ENCODE data around the gene HSDL2.

The HSDL2 gene

GRCh38 chr9:112396416-112396815 is 16.5 kb downstream of the HSDL2 start:
- Histone ChIP-seq H3K9me3 (ENCODE audit: severe bottlenecking) (no peaks in the 10 kb centered on the region), H3K4me1 (ENCODE audit: insufficient read depth, poor library complexity, severe bottlenecking) (no peaks in the 10 kb centered on the region), H3K27ac (ENCODE audit: poor library complexity, severe bottlenecking) (no peak overlapping the region), H3K27me3 (ENCODE audit: insufficient read depth, poor library complexity, severe bottlenecking) (no peaks in the 10 kb centered on the region), H3K4me3 (ENCODE audit: severe bottlenecking) (no peak overlapping the region), H3K36me3 (ENCODE audit: low read depth) (no peaks in the 10 kb centered on the region; the same call in 1 of the 2 replicates)
- ATAC-seq (ENCODE audit: low read depth) (no peak), DNase-seq (ENCODE audit: low spot score) (no peak)
- TF ChIP-seq CTCF (IDR thresholded peaks at IDR 0.05; ENCODE audit: poor library complexity, severe bottlenecking): no peak

GRCh38 chr9:112396872-112397271 is 17.0 kb downstream of the HSDL2 start:
- no peak for DNase-seq (ENCODE audit: low spot score)
- no peak overlapping the region for H3K27ac ChIP-seq (ENCODE audit: poor library complexity, severe bottlenecking)
- no peak for TF ChIP-seq CTCF (IDR thresholded peaks at IDR 0.05; ENCODE audit: poor library complexity, severe bottlenecking)

GRCh38 chr9:112401175-112401815 is 21.4 kb downstream of the HSDL2 start:
- Histone ChIP-seq H3K4me1 (ENCODE audit: insufficient read depth, poor library complexity, severe bottlenecking) (no peaks in the 10 kb centered on the region), H3K9me3 (ENCODE audit: severe bottlenecking) (no peaks in the 10 kb centered on the region), H3K27me3 (ENCODE audit: insufficient read depth, poor library complexity, severe bottlenecking) (no peaks in the 10 kb centered on the region), H3K36me3 (ENCODE audit: low read depth) (peaks cover 7% of the 10 kb centered on the region), H3K4me3 (ENCODE audit: severe bottlenecking) (no peak overlapping the region), H3K27ac (ENCODE audit: poor library complexity, severe bottlenecking) (no peak overlapping the region)
- no peak for TF ChIP-seq CTCF (IDR thresholded peaks at IDR 0.05; ENCODE audit: poor library complexity, severe bottlenecking)
- DNase-seq (ENCODE audit: low spot score) (no peak), ATAC-seq (ENCODE audit: low read depth) (no peak)

More at GRCh38 chr9:112396872-112397271, 17.0 kb downstream of the HSDL2 start:
- no peak overlapping the region for H3K4me3 ChIP-seq (ENCODE audit: severe bottlenecking)
- no peaks in the 10 kb centered on the region for H3K27me3 ChIP-seq (ENCODE audit: insufficient read depth, poor library complexity, severe bottlenecking)
- no peaks in the 10 kb centered on the region for H3K9me3 ChIP-seq (ENCODE audit: severe bottlenecking)
- no peak for ATAC-seq (ENCODE audit: low read depth)
- H3K36me3 ChIP-seq (ENCODE audit: low read depth): no peaks in the 10 kb centered on the region; the same call in 1 of the 2 replicates
- H3K4me1 ChIP-seq (ENCODE audit: insufficient read depth, poor library complexity, severe bottlenecking): no peaks in the 10 kb centered on the region

GRCh38 chr9:112403614-112404201 is 23.8 kb downstream of the HSDL2 start:
- no peak for ATAC-seq (ENCODE audit: low read depth)
- peaks cover 22% of the 10 kb centered on the region for H3K36me3 ChIP-seq (ENCODE audit: low read depth)
- H3K27me3 ChIP-seq (ENCODE audit: insufficient read depth, poor library complexity, severe bottlenecking): no peaks in the 10 kb centered on the region
- TF ChIP-seq CTCF (IDR thresholded peaks at IDR 0.05; ENCODE audit: poor library complexity, severe bottlenecking): no peak
- H3K4me3 ChIP-seq (ENCODE audit: severe bottlenecking): no peak overlapping the region
- H3K4me1 ChIP-seq (ENCODE audit: insufficient read depth, poor library complexity, severe bottlenecking): no peaks in the 10 kb centered on the region
- no peak for DNase-seq (ENCODE audit: low spot score)
- no peaks in the 10 kb centered on the region for H3K9me3 ChIP-seq (ENCODE audit: severe bottlenecking)
- H3K27ac ChIP-seq (ENCODE audit: poor library complexity, severe bottlenecking): no peak overlapping the region

- Histone ChIP-seq H3K4me3 (ENCODE audit: severe bottlenecking) (no peak overlapping the region), H3K27ac (ENCODE audit: poor library complexity, severe bottlenecking) (no peak overlapping the region), H3K36me3 (ENCODE audit: low read depth) (peaks cover 28% of the 10 kb centered on the region), H3K27me3 (ENCODE audit: insufficient read depth, poor library complexity, severe bottlenecking) (no peaks in the 10 kb centered on the region), H3K9me3 (ENCODE audit: severe bottlenecking) (no peaks in the 10 kb centered on the region), H3K4me1 (ENCODE audit: insufficient read depth, poor library complexity, severe bottlenecking) (no peaks in the 10 kb centered on the region)
- ATAC-seq (ENCODE audit: low read depth) (no peak), DNase-seq (ENCODE audit: low spot score) (no peak)
- TF ChIP-seq CTCF (IDR thresholded peaks at IDR 0.05; ENCODE audit: poor library complexity, severe bottlenecking): no peak
These were observed 24.6 kb downstream of the HSDL2 start for GRCh38 chr9:112404508-112404932.

Data from RWPE2 (cell line).